Progenitor cell of endocrine pancreas (in vitro differentiated cells): ENCODE measurements around the gene STXBP6. TPM values are rescaled to one million over a fixed set of nuclear protein-coding genes. Genes with fewer than 3 reads are reported as not detected.

Experiments used
- DNase-seq: peaks from one replicate; pipeline ENCODE4 v3.0.0; 2021; ENCODE audit warnings: low spot score; ENCODE audit not compliant: unreplicated experiment
- H3K27ac Mint-ChIP-seq: 2 replicates; pipeline ENCODE4 v1.8.0; 2021; ENCODE audit warnings: mild to moderate bottlenecking, moderate library complexity, mixed read lengths
- H3K27me3 Mint-ChIP-seq: 2 replicates; pipeline ENCODE4 v1.8.0; 2021; ENCODE audit warnings: mixed read lengths
- H3K36me3 Mint-ChIP-seq: 2 replicates; pipeline ENCODE4 v1.8.0; 2022; ENCODE audit warnings: mixed read lengths; ENCODE audit not compliant: insufficient read depth
- H3K4me1 Mint-ChIP-seq: 2 replicates; pipeline ENCODE4 v1.8.0; 2021; ENCODE audit warnings: low read depth, mixed read lengths
- H3K4me3 Mint-ChIP-seq: 2 replicates; pipeline ENCODE4 v1.8.0; 2021; ENCODE audit warnings: low read depth, mild to moderate bottlenecking, moderate library complexity, mixed read lengths
- H3K9me3 Mint-ChIP-seq: 2 replicates; pipeline ENCODE4 v1.8.0; 2021; ENCODE audit warnings: low read depth, mixed read lengths
- CTCF ChIP-seq: fragments of 200-600 bp; sonication (generic); IDR thresholded peaks from one replicate; pipeline ENCODE4 v1.5.0; 2021; ENCODE audit warnings: antibody characterized with exemption, mild to moderate bottlenecking; ENCODE audit not compliant: unreplicated experiment
- long read RNA-seq: library from polyadenylated mRNA; unstranded; transcript quantifications from one replicate; pipeline ENCODE4 v2.0.0, GENCODE V29; 2020
- total RNA-seq: library from RNA; stranded (reverse); gene quantifications from 2 replicates; pipeline ENCODE4 v1.2.1, GENCODE V29; 2021

Gene STXBP6
- total RNA-seq = 11.7 and 11.9 TPM in 2 replicates
- long read RNA-seq = 0 reads

- Mint-ChIP-seq H3K27me3 (peaks cover 60% of the 10 kb centered on the region), H3K9me3 (no peaks in the 10 kb centered on the region), H3K36me3 (no peaks in the 10 kb centered on the region), H3K4me1 (peaks cover 14% of the 10 kb centered on the region), H3K4me3 (peak within 1 kb of the TSS; percentile 81), H3K27ac (peak within 1 kb of the TSS; percentile 87)
- no peak for TF ChIP-seq CTCF
- peak; percentile 68 for DNase-seq
Observed at GRCh38 chr14:25049568-25050268, at the start of gene STXBP6. Gene STXBP6, minus strand, starts transcription at chr14:25050147. Its CDS starts 75,329 bp downstream, at chr14:24974818.

DNA sequence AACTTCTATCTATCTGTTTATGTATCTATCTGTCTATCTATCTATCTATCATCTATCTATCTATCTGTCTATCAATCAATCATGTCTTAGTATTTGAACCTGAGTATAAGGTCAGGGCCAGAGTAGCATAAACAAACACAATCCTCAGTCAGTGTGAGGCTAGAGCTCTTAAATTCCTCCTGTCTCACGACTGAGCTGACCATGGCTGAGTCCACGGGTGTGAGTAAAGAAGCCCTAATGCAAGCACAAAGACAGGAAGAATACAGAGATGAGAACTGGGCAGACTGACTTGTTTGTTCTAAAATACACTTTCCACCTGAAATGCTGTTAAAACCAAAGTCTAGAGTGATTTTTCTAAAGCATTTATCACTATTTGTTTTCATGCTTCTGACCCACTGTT is 47.2 kb upstream of the STXBP6 start:
- Mint-ChIP-seq H3K4me1 (peaks cover 29% of the 10 kb centered on the region), H3K27me3 (peaks cover 12% of the 10 kb centered on the region), H3K27ac (no peak overlapping the region), H3K4me3 (no peak overlapping the region), H3K9me3 (no peaks in the 10 kb centered on the region), H3K36me3 (no peaks in the 10 kb centered on the region)
- DNase-seq = no peak
- no peak for TF ChIP-seq CTCF

DNA sequence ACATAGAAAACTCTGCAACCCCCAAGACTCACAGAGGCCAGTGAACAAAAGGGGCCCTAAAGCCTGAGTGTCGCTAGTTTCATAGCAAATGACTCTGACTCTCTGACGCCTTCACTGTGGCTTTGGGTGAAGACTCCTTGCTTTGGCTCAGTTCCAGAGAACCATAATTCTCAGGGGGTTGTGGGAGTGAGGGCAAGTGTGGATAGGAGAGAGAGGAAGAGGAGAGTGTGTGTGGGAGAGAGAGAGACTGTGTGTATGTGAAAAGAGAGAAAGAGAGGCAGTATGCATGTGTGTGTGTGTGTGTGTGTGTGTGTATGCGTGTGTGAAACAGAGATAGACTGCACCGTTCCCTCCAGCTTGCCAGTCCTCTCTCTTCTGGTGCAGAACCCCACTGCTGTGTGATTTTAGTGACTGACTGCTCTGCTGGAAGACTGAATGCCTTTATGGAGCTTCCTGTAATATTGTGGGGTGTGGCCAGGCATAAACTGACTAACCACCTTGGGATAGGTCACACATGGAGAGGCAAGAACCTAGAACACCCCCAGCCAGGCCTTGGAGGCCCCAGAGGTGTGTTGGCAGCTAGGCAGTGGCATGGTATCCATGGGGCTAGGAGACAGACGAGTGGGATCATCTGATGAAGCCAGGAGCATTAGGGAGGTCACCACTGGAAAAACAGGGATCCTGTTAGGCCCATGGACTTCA is 45.9 kb upstream of the STXBP6 start:
- H3K4me3 Mint-ChIP-seq = no peak overlapping the region
- no peaks in the 10 kb centered on the region for H3K36me3 Mint-ChIP-seq
- peaks cover 12% of the 10 kb centered on the region for H3K27me3 Mint-ChIP-seq
- H3K9me3 Mint-ChIP-seq = no peaks in the 10 kb centered on the region
- no peak for TF ChIP-seq CTCF
- H3K4me1 Mint-ChIP-seq = peaks cover 39% of the 10 kb centered on the region
- no peak for DNase-seq
- H3K27ac Mint-ChIP-seq = peak overlapping the region; percentile 47

DNA sequence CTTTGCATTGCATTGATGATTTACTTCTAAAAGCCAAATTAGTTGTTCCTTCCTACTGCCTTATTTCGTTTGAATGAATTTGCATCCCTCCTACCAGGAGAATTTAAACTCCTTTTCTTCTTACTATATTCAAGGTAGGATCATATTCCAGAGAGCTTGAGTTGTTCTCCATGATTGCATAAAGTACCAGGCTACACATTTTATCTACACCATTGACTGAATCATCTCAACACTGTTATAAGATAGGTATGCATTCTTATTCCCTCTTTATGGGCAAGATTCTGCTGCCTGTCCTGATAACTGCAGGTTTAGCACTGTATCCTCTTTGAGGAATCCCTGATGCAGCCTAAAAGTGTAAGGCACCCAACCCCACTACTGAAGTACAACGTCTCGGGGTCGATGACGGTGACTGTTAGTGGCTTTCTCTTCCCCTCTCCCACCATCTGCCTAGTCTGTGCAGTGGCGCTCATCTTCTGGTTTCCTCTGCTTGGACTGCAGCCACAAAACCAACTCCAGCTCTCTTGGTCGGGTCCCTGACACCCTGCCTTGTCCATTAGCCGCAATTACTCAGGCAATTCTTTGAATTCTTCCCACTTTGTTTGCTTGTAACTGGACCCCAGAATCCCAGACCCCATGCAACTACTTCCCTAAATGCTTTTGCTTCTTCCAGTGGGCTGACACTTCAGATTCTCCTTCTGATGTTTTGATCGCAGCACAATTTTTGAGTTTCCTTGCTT is 44.4 kb upstream of the STXBP6 start:
- Mint-ChIP-seq H3K36me3 (no peaks in the 10 kb centered on the region), H3K4me1 (peaks cover 46% of the 10 kb centered on the region), H3K4me3 (no peak overlapping the region), H3K27me3 (peaks cover 12% of the 10 kb centered on the region), H3K27ac (no peak overlapping the region), H3K9me3 (no peaks in the 10 kb centered on the region)
- DNase-seq = no peak
- TF ChIP-seq CTCF = no peak

GRCh38 chr14:25092258-25092740 is 42.4 kb upstream of the STXBP6 start:
- TF ChIP-seq CTCF = no peak
- Mint-ChIP-seq H3K36me3 (no peaks in the 10 kb centered on the region), H3K27me3 (peaks cover 24% of the 10 kb centered on the region), H3K4me3 (peak overlapping the region; percentile 54), H3K27ac (peak overlapping the region; percentile 95), H3K9me3 (no peaks in the 10 kb centered on the region), H3K4me1 (peaks cover 51% of the 10 kb centered on the region)
- no peak for DNase-seq
